ENCODE measurements around the gene FSHR.

Gene FSHR

GRCh38 chr2:49154140-49154539 is at the start of gene FSHR:
FSHR (minus strand) TSS chr2:49154515; CDS start chr2:49154417, 98 bp downstream.
- no peak for DNase-seq
- intact Hi-C loops (cut with DNase I) = no loop called here

- no peak for DNase-seq
- intact Hi-C loops (cut with DNase I) = no loop called here
These were observed 45.0 kb upstream of the FSHR start for GRCh38 chr2:49199266-49199665.

GRCh38 chr2:49194701-49195100 is 40.4 kb upstream of the FSHR start:
- no peak for DNase-seq

GRCh38 chr2:49192036-49192435 is 37.7 kb upstream of the FSHR start:
- DNase-seq = no peak
- intact Hi-C loops (cut with DNase I) = no loop called here

More at GRCh38 chr2:49194701-49195100, 40.4 kb upstream of the FSHR start:
- intact Hi-C loops (cut with DNase I) = no loop called here

- DNase-seq = no peak
- intact Hi-C loops (cut with DNase I) = no loop called here
These were observed 35.4 kb upstream of the FSHR start for GRCh38 chr2:49189512-49190225.

- intact Hi-C loops (cut with DNase I) = no loop called here
These were observed 31.8 kb upstream of the FSHR start for GRCh38 chr2:49186050-49186648.

GRCh38 chr2:49178656-49179055 is 24.3 kb upstream of the FSHR start:
- DNase-seq = peak in 1 of 10 donors; percentile 68
- intact Hi-C loops (cut with DNase I) = no loop called here

More at GRCh38 chr2:49186050-49186648, 31.8 kb upstream of the FSHR start:
- DNase-seq = peak in 2 of 10 donors; percentile 55 to 76

- intact Hi-C loops (cut with DNase I) = no loop called here
- DNase-seq = no peak
These were observed 22.9 kb upstream of the FSHR start for GRCh38 chr2:49177194-49177593.

- no peak for DNase-seq
- intact Hi-C loops (cut with DNase I) = no loop called here
These were observed 21.5 kb upstream of the FSHR start for GRCh38 chr2:49175831-49176230.

- intact Hi-C loops (cut with DNase I) = no loop called here
- no peak for DNase-seq
These were observed 20.4 kb upstream of the FSHR start for GRCh38 chr2:49174750-49175149.

- no peak for DNase-seq
- intact Hi-C loops (cut with DNase I) = no loop called here
These were observed 12.8 kb upstream of the FSHR start for GRCh38 chr2:49167131-49167530.

- intact Hi-C loops (cut with DNase I) = no loop called here
- peak in 7 of 10 donors; percentile 8 to 80 (median 19) for DNase-seq
These were observed 11.3 kb upstream of the FSHR start for GRCh38 chr2:49165662-49166061.

GRCh38 chr2:49164729-49165128 is 10.4 kb upstream of the FSHR start:
- intact Hi-C loops (cut with DNase I) = no loop called here
- no peak for DNase-seq

GRCh38 chr2:49162151-49162550 is 7.8 kb upstream of the FSHR start:
- intact Hi-C loops (cut with DNase I) = no loop called here
- DNase-seq = no peak

GRCh38 chr2:49154891-49155290 is 576 bp upstream of the FSHR start:
- no peak for DNase-seq
- intact Hi-C loops (cut with DNase I) = no loop called here

GRCh38 chr2:49153252-49153651 is 1.1 kb downstream of the FSHR start:
- intact Hi-C loops (cut with DNase I) = no loop called here
- DNase-seq = no peak

GRCh38 chr2:49152824-49153223 is 1.5 kb downstream of the FSHR start:
- intact Hi-C loops (cut with DNase I) = no loop called here
- DNase-seq = no peak

GRCh38 chr2:49146401-49146800 is 7.9 kb downstream of the FSHR start:
- intact Hi-C loops (cut with DNase I) = no loop called here
- no peak for DNase-seq

GRCh38 chr2:49131801-49132200 is 22.5 kb downstream of the FSHR start:
- intact Hi-C loops (cut with DNase I) = no loop called here
- no peak for DNase-seq

- intact Hi-C loops (cut with DNase I) = no loop called here
- no peak for DNase-seq
These were observed 25.3 kb downstream of the FSHR start for GRCh38 chr2:49129034-49129433.

GRCh38 chr2:49123600-49123999 is 30.7 kb downstream of the FSHR start:
- DNase-seq = no peak
- intact Hi-C loops (cut with DNase I) = no loop called here

- DNase-seq = no peak
- intact Hi-C loops (cut with DNase I) = no loop called here
These were observed 32.2 kb downstream of the FSHR start for GRCh38 chr2:49122107-49122506.
